GM19372 (cell line): ENCODE data around the gene SSTR3.
"Not testable (repeated sequence)": the region's sequence is repeated elsewhere in the genome, so short reads cannot be mapped to it uniquely, and the experiment has no call there.

Experiments used
- ATAC-seq: cut with Tn5 transposase; IDR thresholded peaks from one replicate; pipeline ENCODE4 v1.9.1; 2021; ENCODE audit warnings: mild to moderate bottlenecking, low read depth, moderate library complexity; ENCODE audit not compliant: unreplicated experiment

Gene SSTR3

DNA sequence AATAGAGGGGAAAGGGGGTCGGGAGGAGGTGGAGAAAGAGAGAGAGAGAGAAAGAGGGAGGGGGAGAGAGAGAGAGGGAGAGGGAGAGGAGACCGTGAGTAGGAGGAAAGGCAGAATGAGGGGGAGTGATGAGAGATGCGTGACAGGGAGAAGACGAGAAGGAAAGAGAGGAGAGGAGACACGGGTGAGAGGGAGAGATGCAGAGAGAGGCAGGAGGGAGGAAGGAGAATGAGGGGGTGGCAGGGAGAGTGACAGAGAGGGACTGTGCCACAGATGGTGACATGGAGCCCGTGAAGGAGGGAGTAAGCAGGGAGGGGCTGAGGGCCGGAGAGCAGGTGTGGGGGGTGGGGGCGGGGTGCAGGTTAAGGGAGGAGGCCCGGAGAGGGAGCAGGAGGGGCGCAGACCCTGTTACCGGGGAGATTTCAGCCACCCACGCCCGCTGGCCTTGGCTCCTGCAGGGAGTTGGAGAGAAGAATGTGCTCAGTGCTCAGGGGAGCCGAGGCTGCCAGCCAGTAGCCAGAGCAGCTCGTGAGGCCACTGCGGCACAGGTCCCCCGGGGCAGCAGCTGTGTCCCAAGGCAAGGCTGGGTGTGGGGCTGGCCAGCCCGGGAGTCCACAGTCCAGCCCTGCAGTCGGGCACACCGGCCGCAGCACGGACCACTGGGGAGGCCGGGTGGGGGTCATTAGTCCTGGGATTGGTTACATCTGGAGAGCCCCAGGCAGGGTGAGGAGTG, at the start of gene SSTR3:
TSS of gene SSTR3 (minus strand) at position 304 of the 733 bp plus-strand sequence. CDS start 4,674 bp downstream, outside the sequence.
- no peak for ATAC-seq

DNA sequence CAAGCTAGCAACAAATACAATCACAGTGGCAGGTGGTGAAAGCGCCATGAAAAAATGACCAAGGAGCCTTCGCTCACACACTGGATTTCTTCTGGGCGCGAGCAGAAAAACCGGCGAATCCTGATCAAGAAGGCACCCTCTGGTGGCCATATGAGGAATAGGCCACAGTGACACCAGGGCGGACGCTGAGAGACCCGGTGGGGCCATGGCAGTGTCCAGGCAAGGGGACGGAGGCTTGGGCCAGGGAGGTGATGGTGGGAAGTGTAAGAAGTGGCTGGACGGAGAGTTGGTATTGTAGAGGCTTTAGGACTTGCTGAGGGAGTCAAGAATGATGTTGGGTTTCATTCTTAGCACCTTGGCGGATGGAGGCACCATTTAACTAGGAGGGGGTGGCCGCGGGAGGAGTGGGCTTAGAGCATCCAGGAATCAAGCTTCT, 48.6 kb upstream of the SSTR3 start:
- ATAC-seq = no peak

DNA sequence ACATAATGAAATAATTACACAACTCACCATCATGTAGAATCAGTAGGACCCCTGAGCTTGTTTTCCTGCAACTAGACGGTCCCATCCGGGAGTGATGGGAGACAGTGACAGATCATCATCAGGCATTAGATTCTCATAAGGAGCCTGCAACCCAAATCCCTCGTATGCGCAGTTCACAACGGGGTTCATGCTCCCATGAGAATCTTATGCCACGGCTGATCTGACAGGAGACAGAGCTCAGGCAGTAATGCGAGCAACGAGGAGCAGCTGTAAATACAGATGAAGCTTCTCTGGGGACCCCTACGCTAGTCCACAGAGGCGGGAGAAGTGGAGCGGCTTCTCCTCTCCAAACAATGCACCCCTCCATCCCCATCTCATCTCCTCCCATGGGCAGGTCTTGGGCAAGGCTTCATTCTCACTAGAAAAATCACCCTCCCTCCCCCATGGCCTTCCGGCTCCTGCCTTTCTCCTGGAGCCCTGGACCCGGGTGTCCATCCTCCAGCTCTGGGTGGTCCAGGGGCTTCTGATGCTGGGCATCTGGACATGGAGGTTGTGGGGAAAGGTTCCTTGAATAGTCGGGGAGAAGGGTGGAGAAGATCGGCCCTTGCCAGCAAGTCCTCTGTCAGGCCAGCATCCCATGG, 48.0 kb upstream of the SSTR3 start:
- ATAC-seq = no peak

DNA sequence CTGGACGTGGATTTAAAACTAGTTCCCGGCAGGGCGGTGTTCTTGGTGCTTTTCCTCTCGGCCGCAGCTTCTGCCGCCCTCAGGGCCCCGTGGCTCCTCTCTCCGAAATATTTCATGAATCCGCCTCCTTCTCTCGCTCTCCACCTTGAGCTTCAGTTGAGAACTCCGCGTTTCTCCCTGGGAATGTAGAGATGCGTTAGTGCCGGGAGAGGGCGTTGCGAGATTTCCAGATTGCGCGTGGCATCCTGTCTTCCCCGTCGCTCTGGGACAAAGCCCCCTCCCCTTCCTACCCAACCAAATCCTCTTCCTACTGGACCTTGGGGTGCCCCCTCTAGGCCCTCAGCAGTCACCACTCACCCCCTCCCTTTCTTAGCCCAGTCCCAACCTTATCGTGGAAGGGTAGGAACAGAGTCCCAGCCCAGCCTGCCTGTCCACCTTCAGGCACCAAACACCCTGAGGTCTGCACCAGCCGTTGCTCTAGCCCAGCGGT, 47.3 kb upstream of the SSTR3 start:
- ATAC-seq = no peak

GRCh38 chr22:37258753-37259401, 46.6 kb upstream of the SSTR3 start:
- no peak for ATAC-seq

DNA sequence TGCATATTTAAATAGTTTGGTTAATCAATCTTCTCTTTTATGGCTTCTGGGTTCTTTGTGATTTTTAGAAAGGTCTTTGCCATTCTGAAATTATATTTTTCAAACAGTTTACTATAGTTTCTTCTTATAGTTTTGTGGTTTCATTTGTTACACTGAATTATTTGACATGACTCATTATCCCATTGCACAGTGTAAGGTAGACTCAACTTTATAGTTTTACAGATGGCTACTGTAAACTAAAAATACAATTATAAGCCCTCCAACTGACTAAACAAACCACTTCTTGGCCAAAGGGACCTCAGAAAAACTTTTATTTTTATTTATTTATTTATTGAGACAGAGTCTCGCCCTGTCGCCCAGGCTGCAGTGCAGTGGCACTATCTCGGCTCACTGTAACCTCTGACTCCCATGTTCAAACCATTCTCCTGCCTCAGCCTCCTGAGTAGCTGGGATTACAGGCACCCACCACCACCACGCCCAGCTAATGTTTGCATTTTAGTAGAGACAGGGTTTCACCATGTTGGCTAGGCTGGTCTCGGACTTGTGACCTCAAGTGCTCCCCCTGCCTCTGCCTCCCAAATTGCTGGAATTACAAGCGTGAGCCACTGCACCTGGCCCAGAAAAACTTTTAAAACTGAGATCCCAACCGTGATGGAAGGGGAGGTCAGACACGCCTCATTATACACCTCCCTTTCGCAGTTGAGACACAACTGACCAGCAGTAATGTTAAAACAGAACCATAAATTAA, 45.9 kb upstream of the SSTR3 start:
- no peak for ATAC-seq

- no peak for ATAC-seq
Observed at GRCh38 chr22:37256075-37256726, 43.9 kb upstream of the SSTR3 start.

GRCh38 chr22:37255558-37256006, 43.3 kb upstream of the SSTR3 start:
- no peak for ATAC-seq

DNA sequence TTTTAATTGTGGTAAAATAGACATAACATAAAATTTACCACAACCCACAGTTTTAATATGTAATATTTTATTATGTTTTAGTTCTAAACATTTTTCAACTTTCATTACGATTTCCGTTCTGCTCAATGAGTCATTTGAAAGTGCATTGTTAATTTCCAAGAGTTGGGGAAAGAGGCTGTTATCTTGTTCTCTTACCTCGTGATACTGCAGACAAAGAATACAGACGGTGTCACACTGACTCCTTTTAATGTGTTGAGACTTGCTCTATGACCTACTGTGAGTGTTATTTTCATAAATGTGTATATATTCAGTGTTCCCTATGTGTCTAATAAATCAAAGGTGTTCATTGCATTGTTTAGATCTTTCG, 42.6 kb upstream of the SSTR3 start:
- no peak for ATAC-seq

DNA sequence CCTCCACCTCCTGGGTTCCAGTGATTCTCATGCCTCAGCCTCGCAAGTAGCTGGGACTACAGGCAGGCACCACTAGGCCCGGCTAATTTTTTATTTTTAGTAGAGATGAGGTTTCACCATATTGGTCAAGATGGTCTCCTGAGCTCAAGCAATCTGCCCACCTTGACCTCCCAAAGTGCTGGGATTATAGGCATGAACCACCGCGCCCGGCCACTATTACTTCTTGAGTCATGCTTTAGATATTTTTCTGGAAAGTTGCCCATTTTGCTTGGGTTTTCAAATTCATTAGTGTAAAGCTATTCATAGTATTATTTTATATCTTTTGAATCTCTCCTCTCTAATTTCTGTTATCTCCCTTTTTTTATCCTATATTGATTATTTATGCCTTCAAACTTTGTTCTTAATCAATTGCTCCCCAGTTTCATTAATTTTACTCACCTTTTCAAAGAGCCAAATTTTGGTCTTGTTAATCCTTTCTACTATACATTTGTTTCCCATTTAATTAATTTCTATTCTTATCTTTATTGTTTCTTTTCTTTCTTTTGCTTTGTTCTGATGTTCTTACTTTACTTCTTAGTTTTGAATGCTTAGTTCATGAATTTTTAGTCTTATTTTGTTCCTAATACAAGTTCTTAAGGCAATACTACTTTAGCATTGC, 42.1 kb upstream of the SSTR3 start:
- no peak for ATAC-seq

DNA sequence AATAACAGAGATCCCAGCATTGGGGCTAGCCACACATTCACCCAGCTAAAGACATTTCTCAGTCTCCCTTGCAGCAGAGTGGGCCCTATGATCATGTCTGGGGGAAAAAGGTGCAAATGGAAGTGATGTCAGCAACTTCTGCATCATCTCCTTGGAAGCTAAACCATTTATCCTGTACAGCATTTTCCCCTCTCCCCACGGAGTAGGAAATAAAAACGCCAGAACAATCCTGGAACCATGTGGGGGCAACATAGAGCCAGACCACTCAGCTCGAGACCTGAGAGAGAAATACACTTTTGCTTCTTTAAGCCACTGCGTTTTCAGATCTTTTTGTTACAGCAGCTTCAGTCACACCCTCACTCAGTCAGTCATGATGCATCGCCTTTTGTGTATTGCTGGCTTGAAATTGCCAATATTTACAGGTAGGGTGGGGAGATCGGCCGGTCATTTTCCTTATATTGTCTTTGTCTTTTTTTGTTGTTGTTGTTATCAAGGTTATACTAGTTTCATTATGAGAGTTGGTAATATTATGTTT, 40.9 kb upstream of the SSTR3 start:
- no peak for ATAC-seq

GRCh38 chr22:37251836-37252235, 39.6 kb upstream of the SSTR3 start:
- not testable (repeated sequence) for ATAC-seq

- ATAC-seq = no peak
Observed at GRCh38 chr22:37249986-37250385, 37.7 kb upstream of the SSTR3 start.

GRCh38 chr22:37248251-37248650, 36.0 kb upstream of the SSTR3 start:
- no peak for ATAC-seq

GRCh38 chr22:37245740-37246139, 33.5 kb upstream of the SSTR3 start:
- no peak for ATAC-seq

DNA sequence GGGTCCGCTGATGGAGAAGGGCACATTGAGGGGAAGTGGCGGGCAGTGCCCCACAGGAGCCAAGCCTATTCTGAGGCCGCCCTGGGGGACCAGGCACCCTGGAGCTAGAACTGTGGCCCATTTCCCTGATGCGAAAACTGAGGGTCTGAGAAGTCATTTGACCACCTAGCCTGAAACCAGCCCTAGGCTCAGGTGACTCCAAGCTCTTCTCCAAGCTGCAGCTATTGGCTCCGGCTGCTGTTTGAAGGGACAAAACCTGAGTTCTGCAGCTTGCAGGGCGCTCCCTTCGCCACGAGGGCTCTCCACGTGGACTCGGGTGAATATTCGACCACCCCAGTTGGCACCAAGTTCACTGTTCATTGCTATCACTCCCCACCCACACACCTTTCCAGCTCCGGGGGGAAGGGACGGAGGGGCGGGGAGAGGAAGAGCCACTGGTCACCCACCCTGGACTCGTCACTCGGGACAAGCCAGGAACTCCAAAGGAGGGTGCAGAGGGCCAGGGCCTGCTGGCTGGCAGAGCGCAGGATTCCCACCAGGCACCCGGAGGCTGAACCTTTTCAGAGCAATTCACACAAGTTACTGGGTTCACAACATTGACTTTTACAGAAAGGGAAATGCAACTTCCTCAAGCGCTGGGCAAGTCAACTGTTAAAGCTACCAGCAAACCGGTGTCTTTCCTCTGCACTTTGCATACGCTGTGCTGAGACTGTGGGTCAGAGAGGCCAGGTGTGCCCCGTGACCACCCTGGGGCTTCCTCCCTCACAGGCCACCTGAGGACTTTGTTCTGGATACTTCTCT, 32.8 kb upstream of the SSTR3 start:
- no peak for ATAC-seq

- no peak for ATAC-seq
Observed at GRCh38 chr22:37244114-37244921, 32.0 kb upstream of the SSTR3 start, which contains the start of gene RAC2. Gene RAC2, minus strand, starts transcription at chr22:37244269. Its CDS starts 121 bp downstream, at chr22:37244148.
